Measurements from ENCODE around the gene MRPL48.

Gene MRPL48

GRCh38 chr11:73839123-73839457 is 51.4 kb downstream of the MRPL48 start:
- TF ChIP-seq, protein P1, sequence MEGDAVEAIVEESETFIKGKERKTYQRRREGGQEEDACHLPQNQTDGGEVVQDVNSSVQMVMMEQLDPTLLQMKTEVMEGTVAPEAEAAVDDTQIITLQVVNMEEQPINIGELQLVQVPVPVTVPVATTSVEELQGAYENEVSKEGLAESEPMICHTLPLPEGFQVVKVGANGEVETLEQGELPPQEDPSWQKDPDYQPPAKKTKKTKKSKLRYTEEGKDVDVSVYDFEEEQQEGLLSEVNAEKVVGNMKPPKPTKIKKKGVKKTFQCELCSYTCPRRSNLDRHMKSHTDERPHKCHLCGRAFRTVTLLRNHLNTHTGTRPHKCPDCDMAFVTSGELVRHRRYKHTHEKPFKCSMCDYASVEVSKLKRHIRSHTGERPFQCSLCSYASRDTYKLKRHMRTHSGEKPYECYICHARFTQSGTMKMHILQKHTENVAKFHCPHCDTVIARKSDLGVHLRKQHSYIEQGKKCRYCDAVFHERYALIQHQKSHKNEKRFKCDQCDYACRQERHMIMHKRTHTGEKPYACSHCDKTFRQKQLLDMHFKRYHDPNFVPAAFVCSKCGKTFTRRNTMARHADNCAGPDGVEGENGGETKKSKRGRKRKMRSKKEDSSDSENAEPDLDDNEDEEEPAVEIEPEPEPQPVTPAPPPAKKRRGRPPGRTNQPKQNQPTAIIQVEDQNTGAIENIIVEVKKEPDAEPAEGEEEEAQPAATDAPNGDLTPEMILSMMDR (IDR thresholded peaks at IDR 0.05; ENCODE audit: borderline replicate concordance, insufficient read depth, low read depth, low read length) = no peak

DNA sequence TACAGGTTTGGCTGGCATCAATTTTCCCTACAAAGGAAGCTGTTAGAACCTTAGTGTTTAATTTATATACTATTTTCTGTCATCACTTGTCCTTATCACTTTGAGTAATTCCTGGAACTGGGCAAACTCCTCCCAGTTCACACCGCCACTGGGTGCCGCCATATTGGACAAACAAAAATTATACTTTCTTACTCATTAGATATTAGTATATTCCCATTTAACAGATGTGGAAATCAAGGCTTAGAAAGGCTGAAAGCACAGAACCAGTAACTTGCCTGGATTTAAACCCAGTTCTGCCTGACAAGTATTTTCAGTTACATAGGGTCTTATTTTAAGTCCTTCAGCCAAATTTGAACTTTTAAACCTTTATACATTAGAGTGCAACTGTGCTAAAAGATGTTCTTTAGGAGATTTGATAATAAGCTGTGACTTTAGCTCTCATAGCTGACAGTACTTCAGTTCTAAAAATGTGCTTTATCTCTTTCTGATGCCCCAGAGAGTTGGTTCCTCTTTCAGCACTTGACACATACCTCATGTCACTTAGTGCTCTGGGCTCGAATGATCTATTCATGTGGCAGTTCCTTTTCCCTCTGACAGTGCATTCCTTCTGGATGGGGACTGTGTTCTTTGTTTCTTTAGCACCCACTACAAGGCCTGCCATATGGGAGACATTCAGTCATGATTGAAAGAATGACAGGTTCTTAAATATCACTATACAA is 63.5 kb downstream of the MRPL48 start:
- no peak overlapping the region for H3K4me3 ChIP-seq (ENCODE audit: low read depth, low read length)
- TF ChIP-seq, protein P1 (IDR thresholded peaks at IDR 0.05; ENCODE audit: borderline replicate concordance, insufficient read depth, low read depth, low read length) = no peak

More at GRCh38 chr11:73839123-73839457, 51.4 kb downstream of the MRPL48 start:
- H3K4me3 ChIP-seq (ENCODE audit: low read depth, low read length) = no peak overlapping the region

DNA sequence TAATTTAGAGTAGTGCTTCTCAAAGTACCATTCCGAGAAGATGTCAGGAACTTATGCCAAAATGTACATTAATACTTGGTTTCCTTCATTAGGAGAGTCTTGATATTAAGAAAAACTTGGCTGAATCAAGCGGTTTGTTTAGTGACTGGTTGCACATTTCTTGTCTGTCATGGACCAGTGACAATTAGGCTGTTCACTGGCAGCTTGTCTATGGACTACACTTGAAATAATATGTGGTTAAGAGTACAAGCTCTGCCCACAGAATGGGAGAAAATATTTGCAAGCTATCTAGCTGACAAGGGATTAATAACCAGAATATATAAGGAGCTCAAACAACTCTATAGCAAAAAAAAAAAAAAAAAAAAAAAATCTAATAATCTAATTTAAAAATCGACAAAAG is 64.4 kb downstream of the MRPL48 start:
- H3K4me3 ChIP-seq (ENCODE audit: low read depth, low read length) = no peak overlapping the region
- TF ChIP-seq, protein P1 (IDR thresholded peaks at IDR 0.05; ENCODE audit: borderline replicate concordance, insufficient read depth, low read depth, low read length) = no peak

GRCh38 chr11:73854680-73855079 is 67.0 kb downstream of the MRPL48 start:
- H3K4me3 ChIP-seq (ENCODE audit: low read depth, low read length) = no peak overlapping the region
- TF ChIP-seq, protein P1 (IDR thresholded peaks at IDR 0.05; ENCODE audit: borderline replicate concordance, insufficient read depth, low read depth, low read length) = no peak

DNA sequence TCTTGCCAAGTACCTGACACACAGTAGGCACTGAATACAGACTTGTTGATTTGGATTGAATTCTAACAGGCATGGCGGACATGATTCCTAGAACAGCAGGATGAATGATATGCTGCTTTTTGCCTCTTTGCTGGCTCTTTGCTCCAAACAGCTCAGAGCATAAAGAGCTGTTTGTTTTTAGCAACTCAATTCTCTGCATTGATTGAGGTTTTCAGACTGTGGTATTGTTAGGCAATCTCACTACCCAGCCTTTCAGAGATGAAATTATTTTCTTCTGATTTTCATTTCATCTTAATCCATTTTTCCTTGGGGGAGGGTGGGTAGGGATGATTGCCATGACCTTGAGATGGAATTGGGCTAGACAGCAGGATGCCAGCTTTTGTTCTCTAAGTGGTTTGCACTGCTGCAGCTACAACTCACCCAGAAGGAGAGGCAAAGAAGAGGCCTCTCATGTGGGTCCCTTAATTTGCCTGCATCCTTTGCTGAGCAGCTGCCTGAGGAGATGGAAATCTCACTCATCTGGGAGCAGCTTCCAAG is 68.4 kb downstream of the MRPL48 start:
- TF ChIP-seq, protein P1 (IDR thresholded peaks at IDR 0.05; ENCODE audit: borderline replicate concordance, insufficient read depth, low read depth, low read length) = no peak
- H3K4me3 ChIP-seq (ENCODE audit: low read depth, low read length) = no peak overlapping the region

DNA sequence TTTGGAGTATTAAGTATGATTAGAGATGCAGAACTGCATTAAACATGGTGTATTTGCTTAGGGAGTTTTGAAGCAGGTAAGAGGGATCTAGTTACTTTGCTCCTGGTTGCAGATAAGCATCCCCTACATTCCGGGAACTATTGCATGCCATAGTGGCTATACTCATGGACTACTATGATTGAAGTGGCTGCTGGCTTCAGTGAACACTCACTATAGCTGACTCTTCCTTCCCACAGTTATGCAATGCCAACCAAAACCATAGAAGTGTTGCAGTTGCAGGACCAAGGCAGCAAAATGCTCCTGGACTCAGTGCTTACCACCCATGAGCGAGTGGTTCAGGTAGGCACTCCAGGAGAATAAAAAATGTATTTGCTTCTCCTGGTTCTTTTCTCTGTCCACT is 72.0 kb downstream of the MRPL48 start:
- TF ChIP-seq, protein P1 (IDR thresholded peaks at IDR 0.05; ENCODE audit: borderline replicate concordance, insufficient read depth, low read depth, low read length) = no peak
- no peak overlapping the region for H3K4me3 ChIP-seq (ENCODE audit: low read depth, low read length)

GRCh38 chr11:73860202-73860601 is 72.5 kb downstream of the MRPL48 start:
- no peak overlapping the region for H3K4me3 ChIP-seq (ENCODE audit: low read depth, low read length)
- TF ChIP-seq, protein P1 (IDR thresholded peaks at IDR 0.05; ENCODE audit: borderline replicate concordance, insufficient read depth, low read depth, low read length) = no peak

Measured in GM12875 (cell line).